Chondrocyte (in vitro differentiated cells): Measurements from ENCODE around the gene ELOVL5. TPM values are rescaled to one million over a fixed set of nuclear protein-coding genes. Genes with fewer than 3 reads are reported as not detected.
"Not testable (repeated sequence)": the region's sequence is repeated elsewhere in the genome, so short reads cannot be mapped to it uniquely, and the experiment has no call there.

Source experiments
- DNase-seq: peaks from one replicate; pipeline ENCODE4 v3.0.0; 2021; ENCODE audit warnings: mixed read lengths, low spot score
- H3K27ac Mint-ChIP-seq: one replicate; pipeline ENCODE4 v1.8.0; 2021; ENCODE audit warnings: mild to moderate bottlenecking, moderate library complexity, mixed read lengths; ENCODE audit not compliant: unreplicated experiment
- H3K27me3 Mint-ChIP-seq: 2 replicates; pipeline ENCODE4 v1.8.0; 2021; ENCODE audit warnings: low read depth, mixed read lengths
- H3K36me3 Mint-ChIP-seq: 2 replicates; pipeline ENCODE4 v1.8.0; 2021; ENCODE audit warnings: low read depth, mixed read lengths
- H3K4me1 Mint-ChIP-seq: 2 replicates; pipeline ENCODE4 v1.8.0; 2021; ENCODE audit warnings: low read depth, mild to moderate bottlenecking, mixed read lengths
- H3K4me3 Mint-ChIP-seq: one replicate; pipeline ENCODE4 v1.8.0; 2021; ENCODE audit warnings: mild to moderate bottlenecking, moderate library complexity, mixed read lengths; ENCODE audit not compliant: unreplicated experiment
- H3K9me3 Mint-ChIP-seq: 2 replicates; pipeline ENCODE4 v1.8.0; 2021; ENCODE audit warnings: low read depth, mixed read lengths
- CTCF ChIP-seq: fragments of 200-600 bp; sonication (generic); IDR thresholded peaks from 2 replicates; pipeline ENCODE4 v1.5.0; 2021; ENCODE audit warnings: antibody characterized with exemption, mild to moderate bottlenecking, moderate library complexity
- total RNA-seq: library from RNA; stranded (reverse); gene quantifications from 3 replicates; pipeline ENCODE4 v1.2.1, GENCODE V29; 2021

The ELOVL5 gene
- total RNA-seq, 1 donor from 2014 or later: 102 TPM

- Mint-ChIP-seq H3K4me3 (no peak overlapping the region), H3K9me3 (no peaks in the 10 kb centered on the region), H3K27ac (peak overlapping the region; percentile 85), H3K36me3 (no peaks in the 10 kb centered on the region), H3K4me1 (peaks cover 80% of the 10 kb centered on the region), H3K27me3 (no peaks in the 10 kb centered on the region)
- no peak for TF ChIP-seq CTCF
- DNase-seq: no peak
Measured at GRCh38 chr6:53309059-53309900, 39.5 kb downstream of the ELOVL5 start.

GRCh38 chr6:53306819-53307347, 41.9 kb downstream of the ELOVL5 start:
- no peak for TF ChIP-seq CTCF
- peak overlapping the region; percentile 70 for H3K27ac Mint-ChIP-seq
- H3K4me1 Mint-ChIP-seq: peaks cover 80% of the 10 kb centered on the region
- DNase-seq: no peak
- no peaks in the 10 kb centered on the region for H3K27me3 Mint-ChIP-seq
- no peak overlapping the region for H3K4me3 Mint-ChIP-seq
- H3K36me3 Mint-ChIP-seq: no peaks in the 10 kb centered on the region
- no peaks in the 10 kb centered on the region for H3K9me3 Mint-ChIP-seq

- not testable (repeated sequence) for H3K9me3 Mint-ChIP-seq, H3K36me3 Mint-ChIP-seq, DNase-seq, H3K4me3 Mint-ChIP-seq, H3K27me3 Mint-ChIP-seq
- peak overlapping the region; percentile 70 for H3K27ac Mint-ChIP-seq
- peaks cover 82% of the 10 kb centered on the region for H3K4me1 Mint-ChIP-seq
Measured at GRCh38 chr6:53306217-53306616, 42.5 kb downstream of the ELOVL5 start.

GRCh38 chr6:53305506-53306005, 43.2 kb downstream of the ELOVL5 start:
- not testable (repeated sequence) for H3K4me3 Mint-ChIP-seq, DNase-seq, H3K36me3 Mint-ChIP-seq, H3K9me3 Mint-ChIP-seq, H3K27me3 Mint-ChIP-seq
- peaks cover 82% of the 10 kb centered on the region for H3K4me1 Mint-ChIP-seq
- peak overlapping the region; percentile 69 for H3K27ac Mint-ChIP-seq

GRCh38 chr6:53304953-53305352, 43.8 kb downstream of the ELOVL5 start:
- not testable (repeated sequence) for DNase-seq, H3K27me3 Mint-ChIP-seq

GRCh38 chr6:53302678-53303360, 45.9 kb downstream of the ELOVL5 start:
- Mint-ChIP-seq H3K36me3 (no peaks in the 10 kb centered on the region), H3K4me3 (peak overlapping the region; percentile 35), H3K4me1 (peaks cover 76% of the 10 kb centered on the region), H3K27me3 (no peaks in the 10 kb centered on the region), H3K9me3 (no peaks in the 10 kb centered on the region), H3K27ac (peak overlapping the region; percentile 76)
- DNase-seq: no peak
- TF ChIP-seq CTCF: no peak

More at GRCh38 chr6:53304953-53305352, 43.8 kb downstream of the ELOVL5 start:
- not testable (repeated sequence) for H3K27ac Mint-ChIP-seq, H3K4me3 Mint-ChIP-seq, H3K36me3 Mint-ChIP-seq, H3K9me3 Mint-ChIP-seq
- peaks cover 81% of the 10 kb centered on the region for H3K4me1 Mint-ChIP-seq
